Caco-2 (cell line): Measurements from ENCODE around the gene SPRR2D. TPM values are rescaled to one million over a fixed set of nuclear protein-coding genes. Genes with fewer than 3 reads are reported as not detected.

Experiments used
- Bru-seq: library from RNA; stranded (reverse); fragments of 400-500 nt; gene quantifications from one replicate; lab custom pipeline; 2021; lab: Mats Ljungman, UMichigan
- BruChase-seq, 2 experiments: library from RNA; stranded (reverse); fragments of 400-500 nt; gene quantifications; one replicate each; lab custom pipeline; 2021; lab: Mats Ljungman, UMichigan
- BruUV-seq: library from RNA; stranded (reverse); fragments of 400-500 nt; replicated peaks from 2 replicates; lab custom pipeline; 2021; lab: Mats Ljungman, UMichigan
- CTCF ChIA-PET: fragments of 300-600 bp; sonication (Branson Sonifier 250); formaldehyde crosslinking; loops from one replicate; lab custom pipeline; 2022; ENCODE audit warnings: antibody characterized with exemption; lab: Charles Lee
- POLR2A ChIA-PET: fragments of 300-600 bp; sonication (Branson Sonifier 250); formaldehyde crosslinking; loops from one replicate; lab custom pipeline; 2022; ENCODE audit warnings: antibody characterized with exemption; lab: Charles Lee
- DNase-seq, 2 experiments: peaks; one replicate each; pipeline versions ENCODE4 v3.0.0 to v3.0.0-alpha.2; 2020 to 2022
- H3K27me3 ChIP-seq: replicated peaks from 2 replicates; pipeline ENCODE4 v1.6.0; 2011; ENCODE audit warnings: low read length; ENCODE audit not compliant: control insufficient read depth, insufficient read depth
- H3K36me3 ChIP-seq: 2 replicates; pipeline ENCODE4 v1.5.1; 2011; ENCODE audit warnings: low read length; ENCODE audit not compliant: control insufficient read depth, insufficient read depth
- H3K4me1 ChIP-seq: fragments of 250-450 bp; sonication (Bioruptor Pico); 2 replicates; pipeline ENCODE4 v1.5.1; 2020; ENCODE audit warnings: mild to moderate bottlenecking
- H3K4me3 ChIP-seq: 2 replicates; pipeline ENCODE4 v1.5.1; 2011; ENCODE audit warnings: low read depth, mild to moderate bottlenecking, control low read depth, low read length
- H3K9me3 ChIP-seq: fragments of 250-450 bp; sonication (Bioruptor Pico); 2 replicates; pipeline ENCODE4 v1.5.1; 2020; ENCODE audit warnings: mild to moderate bottlenecking, moderate library complexity
- H3K27ac Mint-ChIP-seq: one replicate; pipeline ENCODE4 v1.8.0; 2022; ENCODE audit warnings: mixed read lengths; ENCODE audit not compliant: unreplicated experiment
- H3K27me3 Mint-ChIP-seq: one replicate; pipeline ENCODE4 v1.8.0; 2022; ENCODE audit warnings: mixed read lengths; ENCODE audit not compliant: insufficient read depth, unreplicated experiment
- H3K36me3 Mint-ChIP-seq: one replicate; pipeline ENCODE4 v1.8.0; 2022; ENCODE audit warnings: mild to moderate bottlenecking, mixed read lengths; ENCODE audit not compliant: insufficient read depth, unreplicated experiment
- H3K4me1 Mint-ChIP-seq: one replicate; pipeline ENCODE4 v1.8.0; 2022; ENCODE audit warnings: low read depth, mixed read lengths; ENCODE audit not compliant: unreplicated experiment
- H3K4me3 Mint-ChIP-seq: one replicate; pipeline ENCODE4 v1.8.0; 2022; ENCODE audit warnings: mild to moderate bottlenecking, moderate library complexity, mixed read lengths; ENCODE audit not compliant: unreplicated experiment
- H3K9me3 Mint-ChIP-seq: one replicate; pipeline ENCODE4 v1.8.0; 2022; ENCODE audit warnings: mixed read lengths; ENCODE audit not compliant: unreplicated experiment
- intact Hi-C: fragments of 100-400 bp; cut with micrococcal nuclease; formaldehyde crosslinking; loops from one replicate; pipeline ENCODE4 v1.10.0; 2022; ENCODE audit not compliant: unreplicated experiment
- long read RNA-seq: library from polyadenylated mRNA; stranded (forward); transcript quantifications from one replicate; pipeline ENCODE4 v2.0.0, GENCODE V29; 2022
- total RNA-seq: library from RNA; stranded (reverse); gene quantifications from 2 replicates; pipeline ENCODE4 v1.2.3, GENCODE V29; 2022
- TF ChIP-seq, protein P1 (sequence below), 2 experiments: fragments of 200-600 bp in 1 of 2; IDR thresholded peaks; 1 replicate in 1 of 2; 2 replicates in 1 of 2; pipeline versions ENCODE4 v1.5.1 to v1.8.0; 2011 to 2022; ENCODE audit warnings: antibody characterized with exemption in 1 of 2, control low read depth in 1 of 2, inconsistent platforms in 1 of 2, low read depth in 1 of 2, low read length in 1 of 2, mild to moderate bottlenecking in 1 of 2, moderate library complexity in 1 of 2; ENCODE audit not compliant: insufficient read depth in 1 of 2, severe bottlenecking in 1 of 2, unreplicated experiment in 1 of 2

SPRR2D gene
- not detected in 2 replicates for total RNA-seq
- Bru-seq, nascent RNA = not detected
- percentile 18 among the genes with signal in this experiment for BruChase-seq, experiment 1, labeled RNA remaining after a 2-hour chase
- not detected for BruChase-seq, experiment 2, labeled RNA remaining after a 6-hour chase
- long read RNA-seq = 0 reads

DNA sequence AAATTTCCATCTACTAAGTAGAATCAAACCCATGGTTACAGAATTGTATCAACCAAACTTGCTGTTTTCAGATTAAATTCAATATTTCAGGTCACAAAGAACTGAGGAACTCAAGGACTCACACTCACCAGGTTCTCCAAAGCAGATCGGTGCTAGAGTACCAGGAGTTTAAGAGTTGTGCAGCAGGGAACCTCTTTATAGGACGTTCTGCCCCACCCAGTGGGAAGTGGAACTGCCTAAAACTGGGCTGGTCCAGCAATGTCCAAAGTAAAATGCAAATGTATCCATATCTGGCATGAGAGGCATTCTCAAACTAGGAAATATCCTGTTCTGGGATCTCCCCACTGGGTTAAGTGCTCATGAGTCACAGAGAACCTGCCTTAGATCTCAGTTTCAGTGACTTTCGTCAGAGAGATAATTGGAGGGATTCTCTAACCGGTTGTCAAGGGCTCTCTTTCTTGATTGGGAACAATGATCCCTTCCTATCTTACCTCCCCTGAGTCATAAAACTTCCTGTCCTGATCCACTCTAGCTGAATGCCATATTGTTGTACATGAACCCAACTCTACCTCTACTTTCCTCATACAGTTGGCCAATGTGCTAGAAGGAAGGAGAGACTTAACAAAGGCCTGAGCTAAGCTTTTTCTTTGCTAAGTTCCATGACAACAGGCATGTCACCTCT, at the start of gene SPRR2D:
TSS of gene SPRR2D (minus strand) at position 171 of the 682 bp plus-strand sequence. CDS start 774 bp downstream, outside the sequence.
- H3K4me3 Mint-ChIP-seq = no peak within 1 kb of the TSS
- POLR2A ChIA-PET = no interaction called here
- no peak within 1 kb of the TSS for H3K27ac Mint-ChIP-seq
- H3K9me3 ChIP-seq = no peaks in the 10 kb centered on the region
- H3K27me3 Mint-ChIP-seq = peaks cover 16% of the 10 kb centered on the region
- TF ChIP-seq, protein P1, sequence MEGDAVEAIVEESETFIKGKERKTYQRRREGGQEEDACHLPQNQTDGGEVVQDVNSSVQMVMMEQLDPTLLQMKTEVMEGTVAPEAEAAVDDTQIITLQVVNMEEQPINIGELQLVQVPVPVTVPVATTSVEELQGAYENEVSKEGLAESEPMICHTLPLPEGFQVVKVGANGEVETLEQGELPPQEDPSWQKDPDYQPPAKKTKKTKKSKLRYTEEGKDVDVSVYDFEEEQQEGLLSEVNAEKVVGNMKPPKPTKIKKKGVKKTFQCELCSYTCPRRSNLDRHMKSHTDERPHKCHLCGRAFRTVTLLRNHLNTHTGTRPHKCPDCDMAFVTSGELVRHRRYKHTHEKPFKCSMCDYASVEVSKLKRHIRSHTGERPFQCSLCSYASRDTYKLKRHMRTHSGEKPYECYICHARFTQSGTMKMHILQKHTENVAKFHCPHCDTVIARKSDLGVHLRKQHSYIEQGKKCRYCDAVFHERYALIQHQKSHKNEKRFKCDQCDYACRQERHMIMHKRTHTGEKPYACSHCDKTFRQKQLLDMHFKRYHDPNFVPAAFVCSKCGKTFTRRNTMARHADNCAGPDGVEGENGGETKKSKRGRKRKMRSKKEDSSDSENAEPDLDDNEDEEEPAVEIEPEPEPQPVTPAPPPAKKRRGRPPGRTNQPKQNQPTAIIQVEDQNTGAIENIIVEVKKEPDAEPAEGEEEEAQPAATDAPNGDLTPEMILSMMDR (IDR thresholded peaks at IDR 0.05; ENCODE audit: insufficient read depth in 1 of 2, low read depth in 1 of 2, low read length in 1 of 2, severe bottlenecking in 1 of 2, unreplicated experiment in 1 of 2) = no peak
- no peaks in the 10 kb centered on the region for H3K27me3 ChIP-seq
- CTCF ChIA-PET = no interaction called here
- no peaks in the 10 kb centered on the region for H3K4me1 Mint-ChIP-seq
- H3K4me1 ChIP-seq = no peaks in the 10 kb centered on the region
- H3K36me3 Mint-ChIP-seq = no peaks in the 10 kb centered on the region
- no peak for DNase-seq
- no peaks in the 10 kb centered on the region for H3K9me3 Mint-ChIP-seq
- no TSS peak for BruUV-seq
- no peaks in the 10 kb centered on the region for H3K36me3 ChIP-seq
- no peak within 1 kb of the TSS for H3K4me3 ChIP-seq
- intact Hi-C loops = no loop called here

DNA sequence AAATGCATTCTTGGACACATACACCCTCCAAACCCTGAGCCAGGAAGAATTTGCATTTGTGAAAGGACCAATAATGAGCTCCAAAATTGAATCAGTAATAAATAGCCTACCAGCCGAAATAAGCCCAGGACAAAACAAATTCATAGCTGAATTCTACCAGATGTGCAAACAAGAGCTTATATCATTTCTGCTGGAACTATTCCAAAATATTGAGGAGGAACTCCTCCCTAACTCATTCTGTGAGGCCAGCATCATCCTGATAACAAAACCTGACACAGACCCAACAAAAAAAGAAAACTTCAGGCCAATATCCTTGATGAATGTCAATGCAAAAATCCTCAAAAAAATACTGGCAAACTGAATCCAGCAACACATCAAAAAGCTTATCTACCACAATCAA, 46.7 kb upstream of the SPRR2D start:
- Histone ChIP-seq H3K4me1 (no peaks in the 10 kb centered on the region), H3K9me3 (no peaks in the 10 kb centered on the region), H3K4me3 (no peak overlapping the region), H3K36me3 (no peaks in the 10 kb centered on the region), H3K27me3 (peaks cover 3% of the 10 kb centered on the region; the same call in 1 of the 2 replicates)
- H3K36me3 Mint-ChIP-seq = no peaks in the 10 kb centered on the region
- no TSS peak for BruUV-seq
- intact Hi-C loops = no loop called here
- CTCF ChIA-PET = interaction anchor here (0.7 kb wide), 1 partner anchor 105 kb away, joined by 3 read pairs; no protein-coding TSS in a partner anchor
- H3K9me3 Mint-ChIP-seq = no peaks in the 10 kb centered on the region
- TF ChIP-seq, protein P1 (IDR thresholded peaks at IDR 0.05; ENCODE audit: insufficient read depth in 1 of 2, low read depth in 1 of 2, low read length in 1 of 2, severe bottlenecking in 1 of 2, unreplicated experiment in 1 of 2) = no peak
- no peak overlapping the region for H3K4me3 Mint-ChIP-seq
- no peak overlapping the region for H3K27ac Mint-ChIP-seq
- no peaks in the 10 kb centered on the region for H3K4me1 Mint-ChIP-seq
- no peak for DNase-seq
- peaks cover 16% of the 10 kb centered on the region for H3K27me3 Mint-ChIP-seq
- POLR2A ChIA-PET = no interaction called here

DNA sequence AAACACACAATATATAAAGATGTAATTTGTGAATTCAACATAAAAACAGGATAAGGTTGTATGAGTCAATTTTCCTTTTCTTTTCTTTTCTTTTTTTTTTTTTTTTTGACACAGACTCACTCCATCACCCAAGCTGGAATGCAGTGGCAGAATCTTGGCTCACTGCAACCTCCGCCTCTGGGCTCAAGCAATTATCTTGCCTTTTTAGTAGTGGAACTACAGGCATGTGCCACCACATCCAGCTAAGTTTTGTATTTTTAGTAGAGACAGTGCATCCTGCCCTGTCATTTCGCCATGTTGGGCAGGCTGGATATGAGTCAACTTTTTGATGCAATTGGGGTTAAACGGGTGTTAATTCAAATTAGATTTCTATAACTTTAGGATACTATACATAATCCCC, 40.8 kb upstream of the SPRR2D start:
- peaks cover 13% of the 10 kb centered on the region for H3K27me3 Mint-ChIP-seq

More for the DNA sequence above, 40.8 kb upstream of the SPRR2D start:
- Histone ChIP-seq H3K36me3 (no peaks in the 10 kb centered on the region), H3K4me3 (no peak overlapping the region), H3K4me1 (no peaks in the 10 kb centered on the region), H3K9me3 (no peaks in the 10 kb centered on the region), H3K27me3 (peaks cover 3% of the 10 kb centered on the region; the same call in 1 of the 2 replicates)
- Mint-ChIP-seq H3K9me3 (no peaks in the 10 kb centered on the region), H3K36me3 (no peaks in the 10 kb centered on the region), H3K4me1 (no peaks in the 10 kb centered on the region), H3K4me3 (no peak overlapping the region), H3K27ac (no peak overlapping the region)
- TF ChIP-seq, protein P1 (IDR thresholded peaks at IDR 0.05; ENCODE audit: insufficient read depth in 1 of 2, low read depth in 1 of 2, low read length in 1 of 2, severe bottlenecking in 1 of 2, unreplicated experiment in 1 of 2) = no peak
- no peak for DNase-seq
- ChIA-PET CTCF (no interaction called here), POLR2A (no interaction called here)
- BruUV-seq = no TSS peak
- intact Hi-C loops = no loop called here
